Measurements from ENCODE around the gene KIF26B. TPM values are rescaled to one million over a fixed set of nuclear protein-coding genes. Genes with fewer than 3 reads are reported as not detected.

Gene KIF26B
- total RNA-seq, 1 experiment from 2014 or later = 0.04 TPM

DNA sequence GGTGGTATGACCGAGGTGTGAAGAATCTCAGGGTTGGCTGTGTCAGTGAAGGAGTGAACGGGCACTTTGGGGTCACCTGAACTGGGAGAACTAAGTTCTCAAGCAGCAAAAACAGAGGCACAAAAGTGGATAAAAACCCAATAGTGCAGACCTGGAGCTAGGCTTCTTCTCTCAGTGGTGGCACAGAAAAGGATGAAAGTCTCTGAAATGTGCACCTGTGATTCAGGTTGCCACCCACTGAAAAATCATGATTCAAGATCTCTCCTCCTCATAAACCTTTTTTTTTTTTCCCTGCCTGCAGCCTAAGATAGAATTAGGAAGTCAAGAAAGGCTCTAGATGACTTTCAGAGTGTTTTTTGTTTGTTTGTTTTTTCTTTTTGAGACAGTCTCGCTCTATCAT, 304.8 kb downstream of the KIF26B start:
- Histone ChIP-seq H4K20me1 (ENCODE audit: low read length) (no peaks in the 10 kb centered on the region), H3K27ac (ENCODE audit: low read length) (no peak overlapping the region), H3K4me2 (ENCODE audit: low read length) (no peak overlapping the region), H3F3A (ENCODE audit: low read length, unreplicated experiment) (no peaks in the 10 kb centered on the region), H3K36me3 (ENCODE audit: low read depth, low read length) (no peaks in the 10 kb centered on the region), H3K9ac (ENCODE audit: low read length) (no peak overlapping the region), H3K4me3 (ENCODE audit: low read length) (no peak overlapping the region), H3K4me1 (ENCODE audit: insufficient read depth, low read length) (no peaks in the 10 kb centered on the region), H3K27me3 (ENCODE audit: low read length) (peaks cover 95% of the 10 kb centered on the region), H3K9me2 (replicated peaks; ENCODE audit: low read length) (no peaks in the 10 kb centered on the region), H3K79me2 (ENCODE audit: low read length) (no peaks in the 10 kb centered on the region), H2AFZ (ENCODE audit: low read length) (no peak overlapping the region), H3K9me3 (ENCODE audit: low read length) (no peaks in the 10 kb centered on the region)
- ChIA-PET CTCF (no interaction called here), POLR2A (ENCODE audit: unreplicated experiment) (no interaction called here)
- no peak for ATAC-seq
- intact Hi-C loops (cut with micrococcal nuclease) = no loop called here
- TF ChIP-seq EZH2phosphoT487 (IDR thresholded peaks at IDR 0.05; ENCODE audit: borderline replicate concordance, low read length) = no peak
- TF ChIP-seq EZH2 (IDR thresholded peaks at IDR 0.05; ENCODE audit: low read length, unreplicated experiment) = no peak
- TF ChIP-seq, protein P1, sequence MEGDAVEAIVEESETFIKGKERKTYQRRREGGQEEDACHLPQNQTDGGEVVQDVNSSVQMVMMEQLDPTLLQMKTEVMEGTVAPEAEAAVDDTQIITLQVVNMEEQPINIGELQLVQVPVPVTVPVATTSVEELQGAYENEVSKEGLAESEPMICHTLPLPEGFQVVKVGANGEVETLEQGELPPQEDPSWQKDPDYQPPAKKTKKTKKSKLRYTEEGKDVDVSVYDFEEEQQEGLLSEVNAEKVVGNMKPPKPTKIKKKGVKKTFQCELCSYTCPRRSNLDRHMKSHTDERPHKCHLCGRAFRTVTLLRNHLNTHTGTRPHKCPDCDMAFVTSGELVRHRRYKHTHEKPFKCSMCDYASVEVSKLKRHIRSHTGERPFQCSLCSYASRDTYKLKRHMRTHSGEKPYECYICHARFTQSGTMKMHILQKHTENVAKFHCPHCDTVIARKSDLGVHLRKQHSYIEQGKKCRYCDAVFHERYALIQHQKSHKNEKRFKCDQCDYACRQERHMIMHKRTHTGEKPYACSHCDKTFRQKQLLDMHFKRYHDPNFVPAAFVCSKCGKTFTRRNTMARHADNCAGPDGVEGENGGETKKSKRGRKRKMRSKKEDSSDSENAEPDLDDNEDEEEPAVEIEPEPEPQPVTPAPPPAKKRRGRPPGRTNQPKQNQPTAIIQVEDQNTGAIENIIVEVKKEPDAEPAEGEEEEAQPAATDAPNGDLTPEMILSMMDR (conservative IDR thresholded peaks at IDR 0.05; ENCODE audit: low read depth, low read length) = no peak
- no TSS peak for BruUV-seq (replicated peaks)
- DNase-seq = no peak

GRCh38 chr1:245461681-245462080, 306.9 kb downstream of the KIF26B start:
- ATAC-seq = no peak
- Histone ChIP-seq H2AFZ (ENCODE audit: low read length) (no peak overlapping the region), H3K27me3 (ENCODE audit: low read length) (peaks cover 92% of the 10 kb centered on the region), H3K79me2 (ENCODE audit: low read length) (no peaks in the 10 kb centered on the region), H3K36me3 (ENCODE audit: low read depth, low read length) (no peaks in the 10 kb centered on the region), H3F3A (ENCODE audit: low read length, unreplicated experiment) (no peaks in the 10 kb centered on the region), H3K9ac (ENCODE audit: low read length) (no peak overlapping the region), H4K20me1 (ENCODE audit: low read length) (no peaks in the 10 kb centered on the region), H3K4me2 (ENCODE audit: low read length) (no peak overlapping the region), H3K9me3 (ENCODE audit: low read length) (no peaks in the 10 kb centered on the region), H3K9me2 (replicated peaks; ENCODE audit: low read length) (no peaks in the 10 kb centered on the region), H3K4me3 (ENCODE audit: low read length) (no peak overlapping the region), H3K27ac (ENCODE audit: low read length) (no peak overlapping the region), H3K4me1 (ENCODE audit: insufficient read depth, low read length) (no peaks in the 10 kb centered on the region)
- CTCF ChIA-PET = no interaction called here
- TF ChIP-seq EZH2phosphoT487 (IDR thresholded peaks at IDR 0.05; ENCODE audit: borderline replicate concordance, low read length) (no peak), EZH2 (IDR thresholded peaks at IDR 0.05; ENCODE audit: low read length, unreplicated experiment) (no peak)
- TF ChIP-seq, protein P1 (conservative IDR thresholded peaks at IDR 0.05; ENCODE audit: low read depth, low read length) = no peak
- no TSS peak for BruUV-seq (replicated peaks)
- intact Hi-C loops (cut with micrococcal nuclease) = no loop called here
- DNase-seq = no peak
- POLR2A ChIA-PET (ENCODE audit: unreplicated experiment) = no interaction called here

GRCh38 chr1:245462161-245462560, 307.4 kb downstream of the KIF26B start:
- no peak overlapping the region for H3K4me2 ChIP-seq (ENCODE audit: low read length)
- peaks cover 94% of the 10 kb centered on the region for H3K27me3 ChIP-seq (ENCODE audit: low read length)
- H3F3A ChIP-seq (ENCODE audit: low read length, unreplicated experiment) = no peaks in the 10 kb centered on the region
- H4K20me1 ChIP-seq (ENCODE audit: low read length) = no peaks in the 10 kb centered on the region
- no peak overlapping the region for H3K4me3 ChIP-seq (ENCODE audit: low read length)
- ChIA-PET POLR2A (ENCODE audit: unreplicated experiment) (no interaction called here), CTCF (no interaction called here)
- no peak overlapping the region for H3K27ac ChIP-seq (ENCODE audit: low read length)
- no peak for DNase-seq
- no peaks in the 10 kb centered on the region for H3K9me3 ChIP-seq (ENCODE audit: low read length)
- H3K9me2 ChIP-seq (replicated peaks; ENCODE audit: low read length) = no peaks in the 10 kb centered on the region
- no peaks in the 10 kb centered on the region for H3K36me3 ChIP-seq (ENCODE audit: low read depth, low read length)
- no peaks in the 10 kb centered on the region for H3K79me2 ChIP-seq (ENCODE audit: low read length)
- no peak overlapping the region for H2AFZ ChIP-seq (ENCODE audit: low read length)
- ATAC-seq = no peak
- intact Hi-C loops (cut with micrococcal nuclease) = no loop called here
- H3K4me1 ChIP-seq (ENCODE audit: insufficient read depth, low read length) = no peaks in the 10 kb centered on the region
- no TSS peak for BruUV-seq (replicated peaks)
- no peak overlapping the region for H3K9ac ChIP-seq (ENCODE audit: low read length)
- TF ChIP-seq, protein P1 (conservative IDR thresholded peaks at IDR 0.05; ENCODE audit: low read depth, low read length) = no peak
- TF ChIP-seq EZH2 (IDR thresholded peaks at IDR 0.05; ENCODE audit: low read length, unreplicated experiment) (no peak), EZH2phosphoT487 (IDR thresholded peaks at IDR 0.05; ENCODE audit: borderline replicate concordance, low read length) (no peak)
